Measurements from ENCODE around the gene HDHD5.

HDHD5 gene

GRCh38 chr22:17109113-17109865, 49.8 kb downstream of the HDHD5 start:
- H3K4me1 ChIP-seq (ENCODE audit: control insufficient read depth in 1 of 2, insufficient read depth in 2 of 2, low read length in 2 of 2), result peaks cover 0 to 4% of the 10 kb centered on the region in 2 donors
- H3K9me3 ChIP-seq (ENCODE audit: control insufficient read depth in 1 of 2, low read length in 2 of 2), result no peaks in the 10 kb centered on the region
- H3K27ac ChIP-seq (ENCODE audit: low read length), result no peak overlapping the region
- no peaks in the 10 kb centered on the region for H3K27me3 ChIP-seq (ENCODE audit: low read depth, low read length)
- no peak overlapping the region for H3K4me3 ChIP-seq (ENCODE audit: low read depth in 1 of 2, low read length in 2 of 2)
- H3K36me3 ChIP-seq (ENCODE audit: control insufficient read depth in 1 of 2, insufficient read depth in 2 of 2, low read length in 2 of 2), result peaks cover 18 to 52% of the 10 kb centered on the region in 2 donors

- Histone ChIP-seq H3K27me3 (ENCODE audit: low read depth, low read length) (no peaks in the 10 kb centered on the region), H3K4me1 (ENCODE audit: control insufficient read depth in 1 of 2, insufficient read depth in 2 of 2, low read length in 2 of 2) (peaks cover 0 to 4% of the 10 kb centered on the region in 2 donors), H3K27ac (ENCODE audit: low read length) (no peak overlapping the region), H3K9me3 (ENCODE audit: control insufficient read depth in 1 of 2, low read length in 2 of 2) (no peaks in the 10 kb centered on the region), H3K36me3 (ENCODE audit: control insufficient read depth in 1 of 2, insufficient read depth in 2 of 2, low read length in 2 of 2) (peaks cover 19 to 53% of the 10 kb centered on the region in 2 donors), H3K4me3 (ENCODE audit: low read depth in 1 of 2, low read length in 2 of 2) (no peak overlapping the region)
Observed at GRCh38 chr22:17108256-17109112, 50.6 kb downstream of the HDHD5 start.

DNA sequence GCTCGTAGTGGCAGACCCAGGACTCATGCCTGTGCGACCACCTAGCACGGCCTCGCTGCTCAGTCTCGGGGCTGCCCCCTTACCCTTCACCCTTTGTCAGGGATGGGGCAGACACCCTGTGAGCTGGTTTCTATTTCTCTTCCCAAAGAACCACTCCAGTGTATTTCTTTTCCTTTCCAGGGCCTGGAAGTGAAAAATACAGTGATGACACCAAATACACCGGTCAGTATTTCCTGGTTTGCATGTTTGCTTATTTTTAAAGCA, 51.6 kb downstream of the HDHD5 start:
- H3K27me3 ChIP-seq (ENCODE audit: low read depth, low read length), result no peaks in the 10 kb centered on the region
- no peak overlapping the region for H3K27ac ChIP-seq (ENCODE audit: low read length)
- H3K9me3 ChIP-seq (ENCODE audit: control insufficient read depth in 1 of 2, low read length in 2 of 2), result no peaks in the 10 kb centered on the region
- H3K4me3 ChIP-seq (ENCODE audit: low read depth in 1 of 2, low read length in 2 of 2), result no peak overlapping the region
- peaks cover 0 to 4% of the 10 kb centered on the region in 2 donors for H3K4me1 ChIP-seq (ENCODE audit: control insufficient read depth in 1 of 2, insufficient read depth in 2 of 2, low read length in 2 of 2)
- peaks cover 26 to 60% of the 10 kb centered on the region in 2 donors for H3K36me3 ChIP-seq (ENCODE audit: control insufficient read depth in 1 of 2, insufficient read depth in 2 of 2, low read length in 2 of 2)

GRCh38 chr22:17106785-17107546, 52.1 kb downstream of the HDHD5 start:
- Histone ChIP-seq H3K27me3 (ENCODE audit: low read depth, low read length) (no peaks in the 10 kb centered on the region), H3K9me3 (ENCODE audit: control insufficient read depth in 1 of 2, low read length in 2 of 2) (no peaks in the 10 kb centered on the region), H3K36me3 (ENCODE audit: control insufficient read depth in 1 of 2, insufficient read depth in 2 of 2, low read length in 2 of 2) (peaks cover 31 to 65% of the 10 kb centered on the region in 2 donors), H3K4me1 (ENCODE audit: control insufficient read depth in 1 of 2, insufficient read depth in 2 of 2, low read length in 2 of 2) (peaks cover 0 to 4% of the 10 kb centered on the region in 2 donors), H3K27ac (ENCODE audit: low read length) (no peak overlapping the region), H3K4me3 (ENCODE audit: low read depth in 1 of 2, low read length in 2 of 2) (no peak overlapping the region)

GRCh38 chr22:17106161-17106784, 52.8 kb downstream of the HDHD5 start:
- H3K27ac ChIP-seq (ENCODE audit: low read length), result no peak overlapping the region

DNA sequence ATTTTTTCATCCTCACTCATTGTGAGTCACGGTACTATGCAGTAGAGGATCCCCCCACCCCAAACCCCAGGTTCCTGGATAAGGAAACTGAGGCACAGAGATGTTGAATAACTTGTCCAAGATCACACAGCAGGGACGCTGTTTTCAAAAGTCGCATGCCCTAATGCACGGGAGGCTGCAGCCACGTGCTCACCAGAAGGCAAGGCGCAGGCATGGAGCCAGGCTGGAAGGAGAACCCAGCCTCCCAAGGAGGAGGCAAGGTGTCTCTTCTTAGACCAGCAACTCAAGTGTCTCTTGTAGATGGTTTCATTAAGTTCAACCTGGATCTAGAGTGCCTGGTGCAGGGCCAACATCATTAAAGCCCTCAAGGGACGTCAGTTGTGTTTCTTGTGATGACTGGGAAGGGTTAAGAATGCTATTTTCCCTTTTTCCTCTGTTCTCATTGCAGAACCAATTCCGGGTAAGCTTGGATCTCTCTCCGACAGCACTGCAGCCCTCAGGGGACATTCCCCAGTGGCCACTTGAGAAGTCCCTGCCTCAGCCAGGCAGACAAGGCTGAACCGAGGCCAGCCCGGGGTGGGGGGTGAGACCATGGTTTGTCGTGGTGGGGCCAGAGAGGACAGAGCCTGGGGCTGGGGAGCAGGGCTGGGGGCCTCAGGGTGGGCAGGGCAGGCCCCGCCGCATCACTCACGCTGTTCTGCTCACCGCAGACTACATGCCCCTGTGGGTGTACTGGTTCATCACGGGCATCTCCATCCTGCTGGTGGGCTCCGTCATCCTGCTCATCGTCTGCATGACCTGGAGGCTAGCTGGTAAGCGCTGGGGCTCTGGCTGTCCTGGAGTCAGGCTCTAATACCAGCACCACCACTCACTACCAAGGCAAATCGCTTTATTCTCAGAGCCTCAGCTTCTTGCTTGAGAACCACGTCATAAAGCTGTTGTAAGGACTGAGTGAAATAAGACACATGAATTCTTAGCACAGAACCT, 53.6 kb downstream of the HDHD5 start:
- Histone ChIP-seq H3K4me3 (ENCODE audit: low read depth in 1 of 2, low read length in 2 of 2) (no peak overlapping the region), H3K9me3 (ENCODE audit: control insufficient read depth in 1 of 2, low read length in 2 of 2) (no peaks in the 10 kb centered on the region), H3K27ac (ENCODE audit: low read length) (no peak overlapping the region), H3K27me3 (ENCODE audit: low read depth, low read length) (no peaks in the 10 kb centered on the region), H3K36me3 (ENCODE audit: control insufficient read depth in 1 of 2, insufficient read depth in 2 of 2, low read length in 2 of 2) (peaks cover 45 to 80% of the 10 kb centered on the region in 2 donors), H3K4me1 (ENCODE audit: control insufficient read depth in 1 of 2, insufficient read depth in 2 of 2, low read length in 2 of 2) (peaks cover 0 to 4% of the 10 kb centered on the region in 2 donors)

More at GRCh38 chr22:17106161-17106784, 52.8 kb downstream of the HDHD5 start:
- H3K4me1 ChIP-seq (ENCODE audit: control insufficient read depth in 1 of 2, insufficient read depth in 2 of 2, low read length in 2 of 2), result peaks cover 0 to 4% of the 10 kb centered on the region in 2 donors
- H3K9me3 ChIP-seq (ENCODE audit: control insufficient read depth in 1 of 2, low read length in 2 of 2), result no peaks in the 10 kb centered on the region
- H3K27me3 ChIP-seq (ENCODE audit: low read depth, low read length), result no peaks in the 10 kb centered on the region
- peaks cover 38 to 71% of the 10 kb centered on the region in 2 donors for H3K36me3 ChIP-seq (ENCODE audit: control insufficient read depth in 1 of 2, insufficient read depth in 2 of 2, low read length in 2 of 2)
- no peak overlapping the region for H3K4me3 ChIP-seq (ENCODE audit: low read depth in 1 of 2, low read length in 2 of 2)

DNA sequence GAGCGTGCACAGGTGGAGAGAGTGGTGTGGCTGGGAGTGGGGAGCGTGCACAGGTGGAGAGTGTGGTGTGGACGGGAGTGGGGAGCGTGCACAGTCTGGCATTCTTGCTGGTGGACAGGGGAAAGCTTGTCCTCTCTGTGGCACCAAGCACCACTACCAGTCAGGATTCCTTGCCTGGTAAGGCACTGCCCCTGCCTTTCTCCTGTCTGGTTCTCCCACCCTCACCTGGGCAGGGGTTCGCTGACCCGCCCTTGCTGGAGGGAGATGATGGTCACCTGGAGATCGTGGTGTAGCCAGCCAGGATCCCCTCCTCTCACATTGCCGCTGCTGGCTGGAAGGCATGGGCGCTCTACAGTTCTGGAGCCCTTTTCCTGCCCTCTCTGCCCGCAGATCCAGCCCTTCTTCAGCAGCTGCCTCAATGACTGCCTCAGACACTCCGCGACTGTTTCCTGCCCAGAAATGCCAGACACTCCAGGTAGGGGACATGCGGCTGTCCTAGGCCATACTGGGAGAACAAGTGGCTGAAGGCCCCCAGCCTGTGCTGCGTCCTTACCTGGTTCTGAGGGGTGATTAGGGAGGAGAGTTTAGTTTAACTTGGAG, 54.6 kb downstream of the HDHD5 start:
- Histone ChIP-seq H3K27ac (ENCODE audit: low read length) (no peak overlapping the region), H3K4me1 (ENCODE audit: control insufficient read depth in 1 of 2, insufficient read depth in 2 of 2, low read length in 2 of 2) (peaks cover 0 to 4% of the 10 kb centered on the region in 2 donors), H3K9me3 (ENCODE audit: control insufficient read depth in 1 of 2, low read length in 2 of 2) (no peaks in the 10 kb centered on the region), H3K27me3 (ENCODE audit: low read depth, low read length) (no peaks in the 10 kb centered on the region), H3K4me3 (ENCODE audit: low read depth in 1 of 2, low read length in 2 of 2) (no peak overlapping the region), H3K36me3 (ENCODE audit: control insufficient read depth in 1 of 2, insufficient read depth in 2 of 2, low read length in 2 of 2) (peaks cover 54 to 83% of the 10 kb centered on the region in 2 donors)

DNA sequence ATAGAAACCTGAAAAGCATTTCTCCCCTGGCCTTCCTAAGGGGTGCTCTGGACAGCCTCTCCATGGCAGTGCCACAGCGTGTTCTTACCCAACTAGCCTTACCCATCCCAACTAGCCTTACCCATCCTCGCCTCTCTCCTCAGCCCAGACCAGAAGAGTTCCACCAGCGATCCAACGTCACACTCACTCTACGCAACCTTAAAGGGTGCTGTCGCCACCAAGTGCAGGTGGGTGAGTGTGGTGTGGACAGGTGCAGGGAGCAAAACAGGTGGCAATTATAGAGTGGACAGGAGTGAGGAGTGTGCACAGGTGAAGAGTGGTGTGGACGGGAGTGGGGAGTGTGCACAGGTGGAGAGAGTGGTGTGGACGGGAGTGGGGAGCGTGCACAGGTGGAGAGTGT, 55.7 kb downstream of the HDHD5 start:
- Histone ChIP-seq H3K27ac (ENCODE audit: low read length) (no peak overlapping the region), H3K4me3 (ENCODE audit: low read depth in 1 of 2, low read length in 2 of 2) (no peak overlapping the region), H3K9me3 (ENCODE audit: control insufficient read depth in 1 of 2, low read length in 2 of 2) (no peaks in the 10 kb centered on the region), H3K4me1 (ENCODE audit: control insufficient read depth in 1 of 2, insufficient read depth in 2 of 2, low read length in 2 of 2) (peaks cover 0 to 4% of the 10 kb centered on the region in 2 donors), H3K36me3 (ENCODE audit: control insufficient read depth in 1 of 2, insufficient read depth in 2 of 2, low read length in 2 of 2) (peaks cover 65 to 75% of the 10 kb centered on the region in 2 donors), H3K27me3 (ENCODE audit: low read depth, low read length) (no peaks in the 10 kb centered on the region)

GRCh38 chr22:17102297-17102667, 56.8 kb downstream of the HDHD5 start:
- no peak overlapping the region for H3K4me3 ChIP-seq (ENCODE audit: low read depth in 1 of 2, low read length in 2 of 2)
- H3K4me1 ChIP-seq (ENCODE audit: control insufficient read depth in 1 of 2, insufficient read depth in 2 of 2, low read length in 2 of 2), result peaks cover 0 to under 1% of the 10 kb centered on the region in 2 donors
- H3K27me3 ChIP-seq (ENCODE audit: low read depth, low read length), result no peaks in the 10 kb centered on the region
- H3K27ac ChIP-seq (ENCODE audit: low read length), result no peak overlapping the region
- no peaks in the 10 kb centered on the region for H3K9me3 ChIP-seq (ENCODE audit: control insufficient read depth in 1 of 2, low read length in 2 of 2)
- peaks cover 64% of the 10 kb centered on the region in 2 donors for H3K36me3 ChIP-seq (ENCODE audit: control insufficient read depth in 1 of 2, insufficient read depth in 2 of 2, low read length in 2 of 2)
